Dedifferentiated amniotic fluid mesenchymal stem cell (primary cell): ENCODE data around the gene HOXA6.

Experiments
- DNase-seq: peaks from one replicate; pipeline ENCODE4 v3.0.0-alpha.2; 2016; ENCODE audit errors: extremely low spot score

The HOXA6 gene

GRCh38 chr7:27173956-27174873, 26.6 kb upstream of the HOXA6 start, which contains the start of gene HOXA10:
TSS of gene HOXA10 (minus strand) at chr7:27174320. CDS start at chr7:27174306, 14 bp downstream.
- DNase-seq: no peak

- no peak for DNase-seq
Observed at GRCh38 chr7:27173511-27173955, 26.0 kb upstream of the HOXA6 start.

GRCh38 chr7:27172823-27173510, 25.4 kb upstream of the HOXA6 start:
- DNase-seq: no peak

- no peak for DNase-seq
Observed at GRCh38 chr7:27172315-27172774, 24.8 kb upstream of the HOXA6 start.

GRCh38 chr7:27171637-27172314, 24.2 kb upstream of the HOXA6 start:
- no peak for DNase-seq

GRCh38 chr7:27171325-27171636, 23.7 kb upstream of the HOXA6 start:
- no peak for DNase-seq

- no peak for DNase-seq
Observed at GRCh38 chr7:27170426-27171324, 23.1 kb upstream of the HOXA6 start.

- no peak for DNase-seq
Observed at GRCh38 chr7:27169658-27170425, 22.3 kb upstream of the HOXA6 start.

- no peak for DNase-seq
Observed at GRCh38 chr7:27168265-27168947, 20.8 kb upstream of the HOXA6 start.

GRCh38 chr7:27167916-27168264, 20.3 kb upstream of the HOXA6 start:
- DNase-seq: no peak

- DNase-seq: no peak
Observed at GRCh38 chr7:27166531-27167505, 19.2 kb upstream of the HOXA6 start.

- no peak for DNase-seq
Observed at GRCh38 chr7:27165996-27166530, 18.5 kb upstream of the HOXA6 start.

- DNase-seq: no peak
Observed at GRCh38 chr7:27165089-27165995, 17.8 kb upstream of the HOXA6 start, which contains the start of gene HOXA9. TSS of gene HOXA9 (minus strand) at chr7:27165537. CDS start at chr7:27165457, 80 bp downstream.

GRCh38 chr7:27164367-27165088, 17.0 kb upstream of the HOXA6 start:
- no peak for DNase-seq

- no peak for DNase-seq
Observed at GRCh38 chr7:27164045-27164366, 16.4 kb upstream of the HOXA6 start.

GRCh38 chr7:27163288-27164044, 15.9 kb upstream of the HOXA6 start:
- DNase-seq: no peak
